Activated T-helper 9 cell treated with anti-CD3 and anti-CD28 coated beads, Interleukin-2, amount 50 U/mL, for 16 hours (primary cell): ENCODE measurements around the gene ARL8A.
"Not testable (repeated sequence)": the region's sequence is repeated elsewhere in the genome, so short reads cannot be mapped to it uniquely, and the experiment has no call there.

Experiments used
- DNase-seq: peaks from one replicate; pipeline ENCODE4 v3.0.0-alpha.2; 2020; ENCODE audit warnings: low read depth

The ARL8A gene

DNA sequence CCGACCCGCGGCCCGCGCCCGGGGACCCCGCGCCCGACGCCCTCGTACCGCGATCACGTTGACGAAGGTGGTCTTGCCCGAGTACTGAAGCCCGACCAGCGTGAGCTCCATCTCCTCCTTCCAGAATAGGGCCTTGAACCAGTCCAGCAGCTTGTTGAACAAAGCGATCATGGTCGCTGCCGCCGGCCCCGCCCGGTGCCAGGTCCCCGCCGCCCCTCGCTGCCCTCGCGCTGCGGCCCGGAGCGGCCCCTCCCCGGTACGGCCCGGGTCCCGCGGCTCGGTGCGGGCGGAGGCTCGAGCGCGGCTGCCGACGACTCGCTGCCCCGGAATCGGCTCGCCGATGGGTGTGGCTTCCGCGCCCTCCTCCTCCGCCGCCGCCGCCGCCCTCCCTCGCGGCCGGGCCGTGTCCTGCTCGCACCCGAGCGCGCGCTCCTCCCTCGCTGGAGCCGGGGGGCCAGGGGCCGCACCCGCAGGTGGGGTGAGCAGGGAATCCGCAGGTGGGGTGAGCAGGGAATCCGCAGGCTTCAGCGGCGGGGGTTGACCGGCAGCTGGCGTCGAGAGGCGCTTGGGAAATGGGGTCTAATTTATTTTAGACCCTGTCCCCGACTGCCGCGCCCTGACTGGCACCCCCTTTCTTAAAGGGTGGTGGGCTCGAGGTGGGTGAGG lies at the start of gene ARL8A:
Gene ARL8A (minus strand): TSS at position 336 of the 666 bp plus-strand sequence. CDS start 165 bp downstream, at position 171.
- peak; percentile 62 for DNase-seq

DNA sequence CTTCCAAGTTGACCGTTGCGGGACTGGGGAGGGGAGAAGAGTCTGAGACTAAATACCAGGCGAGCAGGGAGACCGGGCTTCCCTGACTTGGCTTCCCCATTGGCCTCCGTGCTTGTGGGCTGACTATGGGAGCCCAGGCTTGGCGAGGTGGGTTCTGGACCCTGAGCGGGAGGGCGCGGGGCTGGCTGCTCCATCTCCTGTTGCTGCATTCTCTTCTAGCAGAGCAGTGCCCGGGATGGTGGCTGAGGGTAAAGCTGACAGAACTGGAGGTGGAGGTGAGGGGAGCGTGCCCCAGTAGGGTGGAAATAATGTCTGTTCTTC lies 49.8 kb upstream of the ARL8A start:
- no peak for DNase-seq

DNA sequence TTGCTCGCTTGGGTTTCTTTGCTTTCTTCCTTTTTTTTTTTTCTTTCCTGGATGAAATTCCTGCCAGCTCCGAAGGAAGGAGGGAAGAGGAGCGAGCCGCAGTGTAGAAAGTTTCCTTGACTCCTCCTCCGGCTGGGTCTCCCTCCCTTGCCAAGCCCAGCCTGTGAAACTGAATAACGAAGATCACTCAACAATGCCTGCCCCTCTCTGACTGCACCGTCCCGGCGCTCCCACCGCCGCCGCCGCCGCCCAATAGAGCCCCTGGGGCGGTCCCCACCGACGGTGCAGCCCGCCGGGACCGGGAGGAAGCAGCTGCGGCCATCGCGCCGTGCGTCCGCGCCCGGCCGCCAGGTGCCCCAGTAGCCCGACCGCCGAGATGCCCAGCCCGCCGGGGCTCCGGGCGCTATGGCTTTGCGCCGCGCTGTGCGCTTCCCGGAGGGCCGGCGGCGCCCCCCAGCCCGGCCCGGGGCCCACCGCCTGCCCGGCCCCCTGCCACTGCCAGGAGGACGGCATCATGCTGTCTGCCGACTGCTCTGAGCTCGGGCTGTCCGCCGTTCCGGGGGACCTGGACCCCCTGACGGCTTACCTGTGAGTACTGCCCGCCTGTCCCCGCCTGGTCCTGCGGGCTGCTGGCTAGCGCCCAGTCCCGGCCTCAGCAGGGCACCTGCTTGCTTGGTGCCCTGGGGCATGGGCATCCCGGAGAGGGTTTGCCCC lies 49.2 kb upstream of the ARL8A start, which contains the start of gene LGR6:
Gene LGR6 (plus strand): TSS at position 186 of the 714 bp plus-strand sequence. CDS start 191 bp downstream, at position 377.
- no peak for DNase-seq

DNA sequence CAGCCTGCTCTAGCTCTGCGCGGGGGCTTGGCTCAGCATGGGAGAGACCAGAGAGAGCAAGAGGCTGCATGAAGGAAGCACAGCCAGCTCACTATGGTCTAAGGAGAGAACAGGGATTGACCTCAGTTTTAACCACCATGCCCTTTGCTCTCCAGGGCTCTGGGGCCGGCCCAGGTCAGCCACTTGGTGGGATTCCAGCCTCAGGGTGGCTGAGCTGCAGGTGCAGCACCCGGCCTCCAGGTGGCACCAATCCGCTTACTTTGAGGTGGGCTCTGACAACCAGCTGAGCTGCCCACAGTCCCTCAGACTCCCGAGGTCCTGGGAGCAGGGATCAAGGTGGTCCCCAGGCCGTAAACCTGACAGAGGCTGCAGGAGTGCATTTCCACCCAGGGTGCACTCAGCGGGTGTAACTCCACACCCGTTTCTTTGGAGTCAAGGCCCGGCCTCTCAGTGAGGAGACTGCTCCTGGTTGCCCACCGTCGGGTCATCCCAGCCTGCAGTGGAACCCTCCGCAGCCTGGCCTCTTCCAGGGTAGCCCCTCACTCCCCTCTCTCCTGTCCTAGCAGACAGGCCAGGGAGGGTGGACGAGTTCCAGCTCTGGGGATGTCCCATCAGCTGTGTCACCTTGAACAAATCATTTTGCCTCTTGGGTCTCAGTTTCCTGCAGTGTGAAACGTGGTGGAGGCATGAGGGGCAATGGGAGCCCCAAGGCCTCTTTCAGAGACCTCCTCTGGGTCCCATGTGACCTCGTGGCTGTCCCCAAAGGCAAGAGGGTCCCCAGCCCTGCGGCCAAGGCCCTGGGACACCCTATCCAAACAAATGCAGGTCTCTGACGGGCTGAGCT lies 48.5 kb upstream of the ARL8A start:
- DNase-seq: peak; percentile 36

DNA sequence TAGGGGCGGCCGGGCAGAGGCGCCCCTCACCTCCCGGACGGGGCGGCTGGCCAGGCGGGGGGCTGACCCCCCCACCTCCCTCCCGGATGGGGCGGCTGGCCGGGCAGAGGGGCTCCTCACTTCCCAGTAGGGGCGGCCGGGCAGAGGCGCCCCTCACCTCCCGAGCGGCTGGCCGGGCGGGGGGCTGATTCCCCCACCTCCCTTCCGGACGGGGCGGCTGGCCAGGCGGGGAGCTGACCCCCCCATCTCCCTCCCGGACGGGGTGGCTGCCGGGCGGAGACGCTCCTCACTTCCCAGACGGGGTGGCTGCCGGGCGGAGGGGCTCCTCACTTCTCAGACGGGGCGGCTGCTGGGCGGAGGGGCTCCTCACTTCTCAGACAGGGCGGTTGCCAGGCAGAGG lies 46.9 kb upstream of the ARL8A start:
- not testable (repeated sequence) for DNase-seq

DNA sequence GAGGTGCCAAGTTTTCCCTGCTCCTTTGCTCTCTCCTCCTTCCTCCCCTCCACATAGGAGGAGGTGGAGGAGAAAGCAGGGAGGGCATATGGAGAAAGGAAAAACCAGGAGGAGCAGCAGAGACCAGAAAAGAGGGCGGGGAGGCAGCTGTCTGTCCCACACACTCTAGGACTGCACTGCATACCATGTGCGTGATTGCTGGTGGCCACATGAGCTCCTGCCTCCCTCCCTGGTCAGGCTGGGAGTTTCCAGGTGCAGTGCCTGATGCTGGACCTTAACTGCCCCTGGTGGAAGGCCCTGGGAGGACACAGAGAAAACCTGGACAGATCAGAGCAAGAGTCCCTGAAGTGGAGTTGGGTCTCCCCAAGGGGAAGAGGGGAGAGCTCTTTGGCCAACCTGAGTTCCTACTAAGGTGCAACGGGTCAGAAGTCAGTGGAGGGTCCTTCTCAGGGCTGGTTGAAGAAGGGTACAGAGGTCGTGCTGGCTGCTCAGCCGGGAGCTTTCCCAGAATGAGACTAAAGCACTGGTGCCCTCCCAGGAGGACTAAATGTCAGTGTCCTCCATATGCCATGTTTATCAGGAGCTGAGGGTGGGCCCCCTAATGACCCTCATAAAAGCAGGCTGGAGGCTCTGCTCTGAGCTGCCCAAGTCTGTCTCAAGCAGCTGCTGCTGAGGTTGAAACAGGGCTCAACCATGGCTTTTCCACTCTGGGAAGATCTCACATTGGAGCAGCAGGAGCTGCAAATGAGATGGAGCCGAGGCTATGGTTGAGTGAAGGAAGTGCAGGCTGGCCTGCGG lies 45.6 kb upstream of the ARL8A start:
- no peak for DNase-seq

DNA sequence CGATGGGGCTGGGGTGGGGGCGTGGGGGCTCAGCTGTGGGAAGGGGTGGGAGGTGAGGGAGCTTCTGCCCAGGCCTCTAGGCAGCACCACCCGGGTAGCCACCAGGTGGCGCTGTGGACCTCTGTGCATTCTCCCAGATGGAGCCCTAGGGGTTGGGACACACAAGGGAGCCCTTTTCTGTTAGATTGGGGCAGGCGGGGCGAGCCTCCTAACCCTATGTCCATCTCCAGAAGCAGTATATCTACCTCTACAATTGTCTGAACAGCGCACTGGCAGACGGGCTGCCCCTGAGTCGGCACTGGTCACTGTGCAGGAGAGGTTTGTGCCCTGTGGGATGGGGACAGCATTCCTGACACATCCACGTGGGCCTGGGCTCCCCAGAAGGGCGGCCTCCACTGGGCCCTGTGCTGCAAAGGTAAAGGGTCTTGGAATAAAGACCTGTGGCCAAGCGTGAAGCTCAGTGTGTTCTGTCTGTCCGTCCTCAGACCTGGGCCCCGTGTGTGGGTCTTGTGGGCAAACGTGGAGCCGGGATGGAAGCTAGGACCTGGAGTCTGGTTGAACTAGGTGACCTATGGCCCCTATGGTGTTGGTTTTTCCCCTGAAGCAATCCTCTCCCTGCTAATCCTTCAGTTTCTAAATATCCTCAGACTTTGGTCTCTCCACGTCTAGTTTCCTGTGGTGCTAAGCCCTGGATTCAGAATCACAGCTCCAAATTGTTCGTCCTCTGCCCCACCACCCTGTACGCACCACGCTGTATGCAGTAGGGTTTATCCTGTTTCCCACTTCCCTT lies 44.7 kb upstream of the ARL8A start:
- peak; percentile 63 for DNase-seq

DNA sequence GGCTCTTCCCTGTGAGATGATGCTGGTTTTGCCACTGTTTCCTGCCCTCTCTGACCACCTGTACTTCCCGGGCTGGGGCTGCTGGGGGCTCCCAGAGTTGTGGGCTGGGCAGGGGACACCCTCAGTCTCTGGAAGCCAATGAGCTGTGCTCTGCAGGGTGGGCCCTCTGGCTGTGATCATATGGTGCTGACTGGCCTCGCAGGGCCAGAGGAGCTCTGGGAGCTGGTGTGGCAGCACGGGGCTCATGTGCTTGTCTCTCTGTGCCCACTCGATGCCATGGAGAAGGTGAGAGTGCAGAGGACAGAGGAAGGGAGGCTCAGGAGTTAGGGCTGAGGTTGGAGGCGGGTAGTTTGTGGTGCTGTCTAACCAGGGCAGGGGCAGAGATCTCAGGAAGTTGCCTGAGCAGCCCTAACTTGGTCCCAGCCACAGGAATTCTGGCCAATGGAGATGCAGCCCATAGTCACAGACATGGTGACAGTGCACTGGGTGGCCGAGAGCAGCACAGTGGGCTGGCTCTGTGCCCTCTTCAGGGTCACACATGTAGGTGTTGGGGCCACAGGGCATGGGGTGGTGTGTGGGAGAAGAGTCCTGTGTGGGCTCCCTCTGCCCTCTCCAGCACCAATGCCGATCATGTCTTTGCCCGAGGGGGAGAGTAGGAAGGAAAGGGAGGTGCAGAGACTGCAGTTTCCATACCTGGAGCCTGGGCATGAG lies 43.3 kb upstream of the ARL8A start:
- DNase-seq: no peak

DNA sequence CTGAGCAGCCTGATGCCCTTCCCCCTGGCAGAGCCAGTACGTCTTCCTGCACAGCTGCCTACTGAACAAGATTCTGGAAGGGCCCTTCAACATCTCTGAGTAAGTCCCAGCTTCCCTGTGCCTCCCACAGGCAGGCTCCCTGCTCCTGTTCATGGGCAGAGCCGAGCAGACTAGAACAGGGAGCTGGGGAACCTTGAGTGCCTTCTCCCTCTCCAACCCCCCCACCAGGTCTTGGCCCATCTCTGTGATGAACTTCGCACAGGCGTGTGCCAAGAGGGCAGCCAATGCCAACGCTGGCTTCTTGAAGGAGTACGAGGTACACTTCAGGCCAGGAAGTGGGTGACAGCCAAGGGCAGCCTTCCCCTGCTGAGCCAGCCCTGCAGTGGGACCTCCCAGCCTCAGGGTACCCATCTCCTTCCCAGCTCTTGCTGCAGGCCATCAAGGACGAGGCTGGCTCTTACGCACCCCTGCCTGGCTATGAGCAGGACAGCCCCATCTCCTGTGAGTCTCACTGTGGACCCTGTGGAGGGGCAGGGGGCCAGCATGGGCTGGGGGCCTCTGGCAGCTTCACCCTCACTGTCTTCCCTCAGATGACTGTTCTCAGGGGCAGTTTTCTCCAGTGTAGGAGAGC lies 42.6 kb upstream of the ARL8A start:
- no peak for DNase-seq

DNA sequence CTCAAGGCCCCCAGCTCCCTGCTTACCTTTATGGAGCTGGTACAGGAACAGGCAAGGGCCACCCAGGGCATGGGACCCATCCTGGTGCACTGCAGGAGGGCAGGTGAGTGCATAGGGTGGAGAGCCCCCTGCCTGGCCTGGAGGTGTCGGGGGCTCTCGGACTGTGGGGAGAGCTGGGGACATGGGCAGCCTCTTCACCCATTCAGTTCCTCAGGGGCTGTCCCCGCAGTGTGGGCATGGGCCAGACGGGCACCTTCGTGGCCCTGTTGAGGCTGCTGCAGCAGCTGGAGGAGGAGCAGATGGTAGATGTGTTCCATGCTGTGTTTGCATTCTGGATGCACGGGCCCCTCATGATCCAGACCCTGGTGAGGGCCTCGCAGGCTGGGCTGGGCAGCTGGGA lies 41.8 kb upstream of the ARL8A start:
- no peak for DNase-seq

DNA sequence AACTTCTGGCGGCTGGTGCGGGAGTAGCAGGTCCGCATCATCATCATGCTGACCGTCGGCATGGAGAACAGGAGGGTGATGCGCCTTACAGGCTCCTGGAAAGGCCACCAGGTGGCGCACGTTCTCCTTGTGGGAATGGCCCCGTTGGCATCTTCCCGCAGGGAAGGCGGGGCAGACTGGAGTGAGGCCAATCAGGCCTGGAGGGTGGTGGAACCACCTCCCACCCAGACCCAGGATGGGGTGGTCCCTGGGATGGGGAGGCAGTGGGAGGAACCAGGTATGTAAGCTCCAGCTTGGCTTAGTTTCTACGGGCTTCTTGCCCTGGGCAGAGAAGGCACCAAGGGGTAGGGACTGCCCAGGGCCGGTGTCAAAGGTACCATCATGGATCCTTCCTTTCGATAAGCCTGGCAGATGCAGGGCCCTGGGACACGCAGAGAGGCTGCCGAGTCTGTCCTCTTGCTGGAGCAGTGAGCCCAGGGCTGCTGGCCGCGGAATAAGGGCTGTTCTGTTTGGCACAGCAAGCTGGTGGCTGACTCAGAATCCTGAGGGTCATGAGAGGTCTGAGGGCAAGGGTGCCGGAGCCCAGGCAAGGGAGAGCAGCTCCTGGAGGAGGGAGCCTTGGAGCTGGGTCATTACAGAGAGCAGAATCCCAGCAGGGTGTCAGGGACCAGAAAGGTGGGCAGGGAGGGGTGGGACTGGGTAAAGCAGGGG lies 40.4 kb upstream of the ARL8A start:
- peak; percentile 61 for DNase-seq

DNA sequence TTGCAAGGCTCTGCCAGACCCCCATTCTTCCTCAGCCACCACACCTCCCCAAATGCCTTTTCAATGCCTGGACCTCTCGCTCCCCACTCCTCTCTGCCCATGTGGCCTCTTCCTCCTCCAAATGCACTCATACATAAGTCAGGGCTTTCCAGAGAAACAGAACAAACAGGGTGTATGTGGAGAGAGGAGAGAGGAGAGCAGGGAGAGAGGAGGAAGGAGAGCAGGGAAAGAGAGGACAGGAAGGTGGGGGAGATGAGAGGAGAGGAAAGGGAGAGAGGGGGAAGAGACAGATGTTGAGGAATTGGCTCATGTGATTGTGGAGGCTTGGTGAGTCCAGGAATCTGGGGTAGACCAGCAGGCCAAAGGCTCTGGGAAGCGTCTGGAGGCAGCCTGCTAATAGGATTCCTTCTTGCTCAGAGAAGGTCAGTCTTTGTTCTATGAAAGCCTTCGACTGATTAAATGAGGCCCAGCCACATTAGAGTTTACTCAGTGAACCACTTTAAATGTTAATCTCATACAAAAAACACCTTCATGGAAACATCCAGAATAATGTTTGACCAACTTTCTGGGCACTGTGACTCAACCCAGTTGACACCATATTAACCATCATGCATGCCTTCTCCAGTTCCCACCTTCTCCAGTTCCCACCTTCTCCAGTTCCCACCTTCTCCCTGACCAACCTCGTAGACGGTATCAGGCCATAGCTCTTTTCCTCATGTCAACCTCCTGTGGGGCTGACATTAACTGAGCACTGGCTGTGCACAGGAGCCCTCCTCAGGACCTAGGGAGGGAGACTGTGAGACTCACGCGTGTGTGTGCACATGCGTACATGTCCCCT lies 37.7 kb upstream of the ARL8A start:
- DNase-seq: no peak

DNA sequence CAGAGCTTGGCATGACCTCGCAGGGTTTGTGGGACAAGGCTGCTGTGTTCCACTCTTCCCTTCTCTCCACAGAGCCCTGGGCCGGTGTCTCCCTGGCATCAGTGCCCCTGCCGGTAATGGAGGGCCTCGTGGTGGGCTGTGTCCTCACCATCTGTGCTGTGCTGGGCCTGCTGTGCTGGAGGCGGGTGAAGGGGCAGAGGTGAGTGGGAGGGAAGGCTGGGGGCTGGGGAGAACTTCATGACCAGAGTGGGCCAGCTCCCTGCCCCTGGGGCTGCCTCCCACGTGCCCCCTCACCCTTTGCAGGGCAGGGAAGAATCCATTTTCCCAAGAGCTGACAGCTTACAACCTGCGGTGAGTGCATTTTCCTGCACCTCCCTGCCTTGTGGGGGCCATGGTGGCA lies 37.0 kb upstream of the ARL8A start:
- DNase-seq: no peak

DNA sequence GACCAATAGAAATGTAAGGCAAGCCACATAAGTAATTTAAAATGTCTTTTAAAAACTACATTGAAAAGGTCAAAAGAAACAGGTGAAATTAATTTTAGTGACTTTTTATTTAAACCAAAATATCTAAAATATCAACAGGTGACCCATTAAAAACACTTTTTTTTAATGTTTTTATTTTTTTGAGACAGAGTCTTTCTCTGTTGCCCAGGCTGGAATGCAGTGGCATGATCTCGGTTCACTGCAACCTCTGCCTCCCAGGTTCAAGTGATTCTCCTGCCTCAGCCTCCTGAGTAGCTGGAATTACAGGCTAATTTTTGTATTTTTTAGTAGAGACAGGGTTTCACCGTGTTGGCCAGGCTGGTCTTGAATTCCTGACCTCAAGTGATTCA lies 36.2 kb upstream of the ARL8A start:
- not testable (repeated sequence) for DNase-seq

DNA sequence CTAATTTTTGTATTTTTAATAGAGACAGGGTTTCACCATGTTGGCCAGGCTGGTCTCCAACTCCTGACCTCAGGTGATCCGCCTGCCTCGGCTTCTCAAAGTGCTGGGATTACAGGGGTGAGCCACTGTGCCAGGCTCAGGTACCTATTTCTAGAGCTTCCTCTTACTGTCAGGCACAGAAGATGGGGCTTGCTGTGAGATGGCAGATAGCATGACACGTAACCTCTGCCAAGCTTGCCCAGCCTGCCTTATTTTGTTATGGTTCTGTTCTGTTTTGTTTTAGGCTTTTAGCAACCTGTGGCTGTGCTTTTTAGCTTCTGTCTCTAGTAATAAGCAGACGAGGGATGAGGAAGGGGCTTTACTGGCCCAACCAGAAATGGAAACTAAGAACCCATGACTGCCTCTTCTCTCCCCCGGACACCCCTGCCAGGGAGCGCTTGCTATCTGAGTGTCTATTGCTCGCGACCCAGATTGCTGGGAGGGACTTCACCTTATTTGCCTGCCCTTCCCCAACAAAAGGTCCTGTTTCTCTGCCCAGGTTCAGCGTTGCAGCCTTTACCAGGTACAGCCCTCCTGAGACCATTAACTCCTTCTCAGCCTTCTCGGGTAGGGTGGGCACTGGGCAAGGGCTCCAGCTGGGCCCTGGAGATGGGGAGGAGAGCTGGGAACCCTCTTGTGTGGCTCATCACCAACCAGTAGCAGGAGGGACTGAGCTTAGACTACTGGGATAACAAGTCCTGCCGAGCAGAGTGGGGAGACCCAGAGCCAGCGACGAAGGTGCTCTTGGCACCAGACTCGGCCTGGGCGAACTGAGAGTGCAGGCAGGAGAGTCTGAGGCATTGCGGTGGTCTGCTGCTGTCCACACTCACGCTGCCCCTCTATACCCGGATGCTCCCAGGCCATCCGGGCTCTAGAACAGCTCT lies 35.6 kb upstream of the ARL8A start:
- DNase-seq: no peak

DNA sequence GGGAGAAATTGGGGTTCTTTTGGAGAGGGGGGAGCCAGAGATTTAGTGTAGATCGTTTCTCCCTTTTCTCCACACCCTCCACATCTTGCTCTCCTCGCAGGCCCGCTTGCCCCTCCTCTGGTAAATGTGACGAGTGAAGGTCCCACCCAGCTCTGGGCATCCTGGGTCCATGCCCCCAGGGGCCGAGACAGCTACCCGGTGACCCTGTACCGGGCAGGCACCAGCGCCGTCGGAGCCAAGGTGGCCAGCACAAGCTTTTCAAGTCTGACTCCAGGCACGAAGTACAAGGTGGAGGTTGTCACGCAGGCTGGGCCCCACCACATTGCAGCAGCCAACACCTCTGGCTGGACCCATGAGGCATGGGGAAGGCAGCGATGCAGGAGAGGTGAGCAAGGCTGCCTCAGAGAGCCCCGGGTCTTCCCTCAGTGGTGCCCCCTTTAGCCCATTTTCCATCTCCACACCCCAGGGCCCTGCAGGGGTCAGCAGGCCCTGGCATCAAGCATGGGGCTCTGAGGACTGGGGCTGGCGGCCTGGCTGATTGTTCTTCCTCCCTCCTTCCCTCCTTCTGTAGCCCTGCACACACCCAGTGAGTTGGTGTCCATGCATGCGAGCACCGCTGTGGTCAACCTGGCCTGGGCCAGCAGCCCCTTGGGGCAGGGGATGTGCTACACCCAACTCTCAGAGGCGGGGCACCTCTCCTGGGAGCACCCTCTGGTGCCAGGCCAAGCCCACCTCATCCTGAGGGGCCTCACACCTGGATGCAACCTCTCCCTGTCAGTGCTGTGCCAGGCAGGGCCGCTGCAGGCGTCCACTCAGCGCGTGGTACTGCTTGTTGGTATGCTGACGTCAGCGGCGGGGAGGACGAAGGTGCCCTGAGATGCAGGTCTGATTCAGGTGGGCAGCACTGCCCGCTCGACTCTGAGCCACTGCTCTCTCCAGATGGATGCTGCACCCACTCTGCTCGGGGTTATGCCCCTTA lies 32.7 kb upstream of the ARL8A start:
- no peak for DNase-seq
